Endothelial cell (in vitro differentiated cells): Measurements from ENCODE around the gene GPR50. TPM values are rescaled to one million over a fixed set of nuclear protein-coding genes. Genes with fewer than 3 reads are reported as not detected.
A peak's percentile ranks its signal among the peaks of the same experiment; 100 is the strongest.

Experiments used
- DNase-seq: peaks from one replicate; pipeline ENCODE4 v3.0.0; 2021; ENCODE audit warnings: low spot score
- H3K27ac Mint-ChIP-seq: one replicate; pipeline ENCODE4 v1.8.0; 2021; ENCODE audit warnings: mixed read lengths, inconsistent platforms; ENCODE audit not compliant: unreplicated experiment
- H3K27me3 Mint-ChIP-seq: one replicate; pipeline ENCODE4 v1.8.0; 2021; ENCODE audit warnings: mild to moderate bottlenecking, moderate library complexity, mixed read lengths, inconsistent platforms; ENCODE audit not compliant: unreplicated experiment
- H3K36me3 Mint-ChIP-seq: one replicate; pipeline ENCODE4 v1.8.0; 2021; ENCODE audit warnings: mild to moderate bottlenecking, low read depth, mixed read lengths, inconsistent platforms; ENCODE audit not compliant: unreplicated experiment
- H3K4me1 Mint-ChIP-seq: one replicate; pipeline ENCODE4 v1.8.0; 2021; ENCODE audit warnings: mild to moderate bottlenecking, mixed read lengths, inconsistent platforms; ENCODE audit not compliant: unreplicated experiment
- H3K4me3 Mint-ChIP-seq: one replicate; pipeline ENCODE4 v1.8.0; 2021; ENCODE audit warnings: mild to moderate bottlenecking, mixed read lengths, inconsistent platforms; ENCODE audit not compliant: unreplicated experiment
- H3K9me3 Mint-ChIP-seq: one replicate; pipeline ENCODE4 v1.8.0; 2021; ENCODE audit warnings: mixed read lengths, inconsistent platforms; ENCODE audit not compliant: unreplicated experiment
- CTCF ChIP-seq: fragments of 200-600 bp; sonication (generic); IDR thresholded peaks from one replicate; pipeline ENCODE4 v1.5.0; 2021; ENCODE audit warnings: antibody characterized with exemption; ENCODE audit not compliant: unreplicated experiment
- total RNA-seq: library from RNA; stranded (reverse); fragmentation: NEBNext Ultra II Directional; extraction: Animal tissue kit (Norgen Biotek cat#: 25700); gene quantifications from one replicate; pipeline ENCODE4 v1.2.1, GENCODE V29; 2021; ENCODE audit not compliant: unreplicated experiment

Gene GPR50
- total RNA-seq, 1 donor from 2014 or later: 1.1 TPM

- TF ChIP-seq CTCF: no peak
- Mint-ChIP-seq H3K4me1 (no peaks in the 10 kb centered on the region), H3K4me3 (peak overlapping the region; percentile 81), H3K36me3 (no peaks in the 10 kb centered on the region), H3K27me3 (peaks cover 15% of the 10 kb centered on the region), H3K27ac (no peak overlapping the region), H3K9me3 (no peaks in the 10 kb centered on the region)
- no peak for DNase-seq
Observed at GRCh38 chrX:151175283-151176062, 911 bp upstream of the GPR50 start.

- Mint-ChIP-seq H3K27ac (no peak overlapping the region), H3K36me3 (no peaks in the 10 kb centered on the region), H3K4me1 (peaks cover 3% of the 10 kb centered on the region), H3K27me3 (peaks cover 18% of the 10 kb centered on the region), H3K9me3 (no peaks in the 10 kb centered on the region), H3K4me3 (peak overlapping the region; percentile 89)
- DNase-seq: peak; percentile 37
- TF ChIP-seq CTCF: no peak
Observed at GRCh38 chrX:151177141-151178027, 1.0 kb downstream of the GPR50 start.

- DNase-seq: no peak
- Mint-ChIP-seq H3K36me3 (no peaks in the 10 kb centered on the region), H3K27ac (no peak overlapping the region), H3K27me3 (peaks cover 19% of the 10 kb centered on the region), H3K9me3 (no peaks in the 10 kb centered on the region), H3K4me3 (peak overlapping the region; percentile 89), H3K4me1 (peaks cover 4% of the 10 kb centered on the region)
- no peak for TF ChIP-seq CTCF
Observed at GRCh38 chrX:151178746-151179145, 2.4 kb downstream of the GPR50 start.

GRCh38 chrX:151180400-151180799 is 4.0 kb downstream of the GPR50 start:
- Mint-ChIP-seq H3K27me3 (peaks cover 14% of the 10 kb centered on the region), H3K4me1 (peaks cover 7% of the 10 kb centered on the region), H3K4me3 (no peak overlapping the region), H3K9me3 (no peaks in the 10 kb centered on the region), H3K27ac (no peak overlapping the region), H3K36me3 (no peaks in the 10 kb centered on the region)
- DNase-seq: no peak
- TF ChIP-seq CTCF: no peak
